ENCODE results near the gene AP3B1. TPM values are rescaled to one million over a fixed set of nuclear protein-coding genes. Genes with fewer than 3 reads are reported as not detected.

The AP3B1 gene
- total and polyA plus RNA-seq, 2 of the 8 experiments (the other 6 are each of a cell fraction or from before 2014, with no cell fraction given), result 45.8 to 48.3 TPM

DNA sequence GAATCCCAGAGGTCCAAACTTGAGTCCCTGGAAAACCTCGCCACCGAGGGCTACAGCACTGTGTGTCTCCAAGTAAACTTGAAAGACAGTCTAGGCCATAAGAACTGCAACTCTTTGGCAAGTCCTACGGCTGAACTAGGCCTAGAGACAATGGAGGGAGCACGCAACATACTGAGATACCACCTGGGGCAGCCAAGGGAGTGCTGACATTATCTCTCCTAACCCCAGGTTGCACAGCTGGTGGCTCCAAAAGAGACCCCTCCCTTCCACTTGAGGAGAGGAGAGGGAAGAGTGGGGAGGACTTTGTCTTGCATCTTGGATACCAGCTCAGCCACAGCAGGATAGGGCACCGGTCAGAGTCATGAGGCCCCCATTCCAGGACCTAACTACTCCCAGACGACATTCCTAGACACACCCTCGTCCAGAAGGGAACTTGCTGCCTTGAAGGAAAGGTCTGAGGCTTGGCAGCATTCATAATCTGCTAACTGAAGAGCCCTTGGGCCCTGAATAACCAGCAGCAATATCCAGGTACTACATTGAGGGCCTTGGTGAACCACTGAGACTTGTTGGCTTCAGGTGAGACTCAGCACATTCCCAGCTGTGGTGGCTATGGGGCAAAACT is 42.7 kb downstream of the AP3B1 start:
- Histone ChIP-seq H3K27ac (ENCODE audit: low read depth, low read length) (no peak overlapping the region), H3K36me3 (ENCODE audit: control insufficient read depth in 2 of 4, insufficient read depth in 4 of 4, low read length in 3 of 4) (no peaks in the 10 kb centered on the region; a peak in 1 of 8 replicates), H4K8ac (ENCODE audit: extremely low read depth, insufficient read depth, low read length) (no peak overlapping the region), H2BK20ac (ENCODE audit: low read length) (no peak overlapping the region), H3K18ac (ENCODE audit: extremely low read depth, low read length) (no peak overlapping the region), H2BK12ac (ENCODE audit: low read depth, low read length) (no peak overlapping the region), H3K9me3 (ENCODE audit: insufficient read depth in 2 of 2, low read depth in 1 of 2, low read length in 1 of 2) (no peaks in the 10 kb centered on the region), H3K4me3 (ENCODE audit: extremely low read depth in 1 of 4, insufficient read depth in 2 of 4, low read depth in 3 of 4, low read length in 4 of 4) (no peak overlapping the region), H3K56ac (replicated peaks; ENCODE audit: insufficient read length, low read depth, low read length) (no peak overlapping the region), H3K4ac (replicated peaks; ENCODE audit: insufficient read length, low read depth, low read length) (no peak overlapping the region), H2BK5ac (ENCODE audit: low read depth, low read length) (no peak overlapping the region), H3K79me2 (ENCODE audit: control insufficient read depth in 1 of 2, insufficient read depth in 2 of 2, low read length in 2 of 2) (peaks cover 0 to 13% of the 10 kb centered on the region in 2 experiments; a peak in 2 of 4 replicates), H4K5ac (ENCODE audit: insufficient read length, low read depth, low read length) (no peak overlapping the region), H3K4me1 (replicated peaks in 1 of 4; ENCODE audit: control insufficient read depth in 3 of 4, insufficient read depth in 4 of 4, low read length in 3 of 4) (peaks cover 0 to 2% (median 0%) of the 10 kb centered on the region in 4 experiments; a peak in 1 of 7 replicates), H2BK120ac (replicated peaks; ENCODE audit: low read depth, low read length) (no peak overlapping the region), H2AFZ (ENCODE audit: low read length) (no peak overlapping the region), H3K4me2 (ENCODE audit: insufficient read depth in 1 of 2, low read depth in 2 of 2, low read length in 2 of 2) (no peak overlapping the region), H2BK15ac (ENCODE audit: low read length) (no peak overlapping the region), H2AK5ac (ENCODE audit: low read depth, low read length) (no peak overlapping the region), H3K27me3 (replicated peaks in 1 of 4; ENCODE audit: control insufficient read depth in 3 of 4, extremely low read depth in 1 of 4, insufficient read depth in 3 of 4, low read length in 3 of 4) (no peaks in the 10 kb centered on the region), H3K79me1 (ENCODE audit: low read depth, low read length) (no peaks in the 10 kb centered on the region), H3K23me2 (ENCODE audit: low read depth, low read length) (no peaks in the 10 kb centered on the region), H4K20me1 (replicated peaks in 1 of 2; ENCODE audit: control insufficient read depth in 1 of 2, insufficient read depth in 2 of 2, low read length in 2 of 2) (no peaks in the 10 kb centered on the region), H3K23ac (ENCODE audit: insufficient read length) (no peak overlapping the region), H3K9ac (replicated peaks in 1 of 4; ENCODE audit: extremely low read depth in 1 of 4, low read depth in 3 of 4, low read length in 3 of 4) (no peak overlapping the region), H3K14ac (ENCODE audit: insufficient read length) (no peak overlapping the region), H4K91ac (replicated peaks; ENCODE audit: insufficient read length, low read length) (no peak overlapping the region)
- no peak for TF ChIP-seq PHF8 (conservative IDR thresholded peaks at IDR 0.05; ENCODE audit: low read depth, low read length)
- TF ChIP-seq RBBP5 (IDR thresholded peaks at IDR 0.05; ENCODE audit: borderline replicate concordance, low read depth, low read length), result no peak
- TF ChIP-seq SP4 (IDR thresholded peaks at IDR 0.05; ENCODE audit: low read length), result no peak
- DNase-seq (ENCODE audit: low read depth in 1 of 2, low spot score in 2 of 2), result no peak
- ChIA-PET CTCF (ENCODE audit: partially characterized antibody) (interaction anchor here (1.5 kb wide), 1 partner anchor 58 kb away, joined by 4 read pairs; no protein-coding TSS in a partner anchor), POLR2A (ENCODE audit: partially characterized antibody) (interaction anchor here (1.3 kb wide), 1 partner anchor 30 kb away, joined by 3 read pairs; no protein-coding TSS in a partner anchor)
- no peak for FAIRE-seq
- WGBS, 2 experiments (ENCODE audit: extremely low coverage in 1 of 2, insufficient coverage in 1 of 2, insufficient read length in 1 of 2, insufficient replicate concordance in 2 of 2, low coverage in 1 of 2, low lambda C conversion rate in 2 of 2, missing lambda C conversion rate in 1 of 2), result 94% methylated on average over 6 of the region's 7 CpGs; no CpG with 5 or more reads in 1 of the 2 experiments

Measured in H1 (cell line).